Right renal pelvis (tissue), 4 donors: Measurements from ENCODE around the gene DHRS12. TPM values are rescaled to one million over a fixed set of nuclear protein-coding genes. Genes with fewer than 3 reads are reported as not detected.

Experiments
- DNase-seq, 4 donors: peaks; one replicate each; pipeline ENCODE4 v3.0.0-alpha.2; 2013; ENCODE audit warnings: low read depth in 4 of 4, low spot score in 3 of 4, missing footprints in 1 of 4
- polyA plus RNA-seq, 4 donors: library from polyadenylated mRNA; unstranded; fragments of 120-200 nt; gene quantifications; one replicate each; pipeline ENCODE4 v1.2.1, GENCODE V29; 2013; ENCODE audit not compliant: insufficient read length in 4 of 4

Gene DHRS12
- polyA plus RNA-seq, 4 donors: 19.3 to 22.7 (median 22.2) TPM

DNA sequence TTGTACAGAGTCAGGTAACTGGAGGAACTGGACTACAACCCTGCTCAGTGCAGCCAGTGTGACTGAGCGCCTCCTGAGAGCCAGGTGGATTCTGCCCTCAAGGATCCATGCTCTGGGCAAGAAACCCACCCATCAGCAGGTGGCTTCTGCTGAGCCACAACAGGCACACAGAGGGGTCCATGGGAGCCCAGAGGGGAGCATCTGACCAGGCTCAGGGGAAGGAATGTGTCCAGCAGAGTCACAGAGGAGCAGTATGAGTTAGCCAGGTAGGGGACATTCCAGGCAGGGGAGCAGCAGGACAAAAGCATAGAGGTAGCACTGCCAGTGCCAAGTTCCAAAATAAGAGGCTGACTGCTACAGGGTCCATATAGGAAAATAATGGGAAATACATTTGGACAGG lies 19.9 kb downstream of the DHRS12 start:
- no peak for DNase-seq

DNA sequence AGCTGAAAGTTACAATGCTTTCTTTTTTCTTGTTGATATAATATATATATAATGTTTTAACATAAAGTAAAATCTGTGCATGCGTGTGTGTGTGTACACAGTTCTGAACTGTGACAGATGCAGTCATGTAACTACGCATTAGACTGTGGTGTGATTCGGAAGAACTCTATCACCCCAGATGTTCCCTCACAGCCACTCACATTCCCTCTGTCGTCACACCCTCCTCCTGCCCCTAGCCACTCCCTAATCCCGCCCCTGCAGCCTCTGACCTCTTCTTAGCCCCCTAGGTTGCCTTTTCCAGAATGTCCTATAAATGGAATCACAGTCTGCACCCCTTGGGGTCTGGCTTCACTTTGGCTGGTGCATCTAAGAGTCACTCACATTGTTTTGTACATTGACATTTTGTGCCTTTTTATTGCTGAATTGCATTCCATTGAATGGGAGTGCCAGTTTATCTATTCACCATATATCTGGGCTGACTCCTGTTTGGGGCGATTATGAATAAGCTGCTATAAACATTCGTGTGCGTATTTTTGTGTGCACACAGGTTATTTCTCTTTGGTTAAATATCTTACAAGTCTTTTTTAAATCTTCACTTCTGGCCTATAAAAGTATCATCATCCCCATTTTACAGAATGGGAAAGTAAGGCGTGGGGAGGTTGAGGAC lies 20.4 kb downstream of the DHRS12 start:
- no peak for DNase-seq

DNA sequence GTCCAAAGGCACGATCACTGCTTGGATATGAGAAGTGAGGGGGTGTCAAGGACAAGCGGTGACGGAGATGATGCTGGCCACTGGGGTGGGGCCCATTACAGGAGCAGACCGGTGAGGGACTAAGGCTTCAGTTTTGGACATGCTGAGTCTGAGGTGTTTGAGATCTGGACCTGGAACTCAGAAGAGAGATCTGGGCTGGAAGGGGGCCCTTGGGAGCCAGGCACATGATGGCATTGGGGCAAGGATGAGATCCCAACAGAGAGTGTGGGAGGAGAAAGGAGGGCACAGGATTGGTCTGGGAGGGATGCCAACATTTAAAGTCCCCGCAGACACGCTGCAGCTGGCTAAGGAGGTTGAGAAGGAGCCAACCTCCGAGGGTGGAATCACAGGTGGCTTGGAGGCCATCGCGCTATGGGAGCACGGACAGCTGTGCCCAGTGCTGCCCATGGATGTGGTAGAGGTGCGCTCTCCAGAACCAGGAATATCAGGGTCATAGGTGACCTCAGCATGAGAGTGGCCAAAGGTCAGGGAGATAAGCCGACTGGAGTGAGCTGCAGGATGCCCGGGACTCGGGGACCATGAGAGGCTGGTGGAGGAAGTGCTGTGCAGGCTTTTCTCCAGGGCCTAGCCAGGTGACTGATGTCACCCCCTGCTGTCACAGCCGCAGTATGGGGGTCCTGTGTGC lies 21.8 kb downstream of the DHRS12 start:
- DNase-seq: no peak

DNA sequence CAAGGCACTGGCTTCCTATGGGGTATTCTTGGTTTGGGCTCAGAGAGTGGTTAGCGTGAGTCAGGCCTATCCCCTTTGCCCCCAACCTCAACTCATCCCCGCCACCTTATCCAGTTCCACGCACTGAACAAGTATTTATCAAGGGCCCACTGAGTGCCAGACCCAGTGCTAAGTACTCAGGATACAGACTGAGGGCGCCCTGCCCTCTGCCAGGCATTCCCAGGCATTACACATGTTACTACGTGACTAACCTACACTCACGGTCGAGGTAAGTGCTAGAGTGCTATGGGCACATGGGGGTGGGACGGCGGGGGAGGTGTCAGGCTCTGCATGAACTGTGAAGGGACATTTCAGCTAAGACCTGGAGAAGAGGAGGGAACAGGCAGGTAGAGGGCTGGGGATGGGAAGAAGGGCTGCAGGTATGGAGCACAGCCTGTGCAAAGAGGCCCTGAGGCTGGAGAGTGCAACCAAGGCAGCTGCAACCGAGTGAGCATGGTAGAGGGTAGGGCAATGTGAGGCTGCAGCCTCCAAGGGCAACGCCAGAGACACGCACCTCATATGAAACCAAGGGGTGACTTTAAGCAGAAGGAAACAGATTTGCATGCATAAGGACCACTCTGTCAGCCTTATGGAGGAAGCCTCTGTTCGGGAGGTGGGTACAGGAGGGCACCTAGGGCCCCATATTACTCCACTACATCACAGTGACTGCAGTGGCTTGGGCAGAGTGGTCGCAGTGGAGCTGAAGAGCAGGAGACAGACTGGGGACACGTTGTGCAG lies 22.5 kb downstream of the DHRS12 start:
- no peak for DNase-seq

DNA sequence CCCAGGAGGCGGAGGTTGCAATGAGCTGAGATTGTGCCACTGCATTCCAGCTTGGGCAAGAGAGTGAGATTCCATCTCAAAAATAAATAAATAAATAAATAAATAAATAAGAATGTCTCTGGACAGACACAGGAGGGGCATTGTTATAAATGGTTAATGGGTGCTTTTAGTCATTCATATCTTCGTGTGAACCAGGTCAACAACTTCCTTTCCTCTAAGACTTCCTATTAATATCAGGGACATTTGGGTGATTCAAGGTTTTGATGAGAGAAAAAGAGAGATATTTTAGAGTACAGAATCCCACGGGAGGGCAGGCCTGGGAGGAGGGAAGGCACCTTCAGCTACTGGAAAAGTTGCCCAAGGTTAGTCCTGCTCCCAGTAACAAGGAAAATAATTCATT lies 23.9 kb downstream of the DHRS12 start:
- no peak for DNase-seq

DNA sequence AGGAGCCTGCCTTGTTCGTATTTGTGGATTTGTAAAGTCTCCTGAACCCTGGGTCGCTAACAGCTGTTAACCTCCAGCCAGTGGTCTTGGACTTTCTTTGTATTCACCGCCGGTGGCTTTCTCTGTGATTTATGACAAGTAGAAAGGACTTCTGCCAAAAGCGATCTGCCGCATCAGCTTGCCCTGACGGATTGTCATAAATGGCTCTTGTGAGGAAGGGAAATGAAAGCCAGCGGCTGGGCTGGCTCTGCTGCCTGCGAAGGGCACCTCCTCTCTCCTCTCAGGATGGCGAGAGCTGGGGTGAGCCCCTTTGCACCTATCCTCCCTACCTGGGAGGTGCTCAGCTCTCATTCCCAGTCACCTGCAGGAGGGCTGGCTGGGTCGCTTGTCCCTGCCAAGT lies 25.6 kb downstream of the DHRS12 start:
- no peak for DNase-seq

DNA sequence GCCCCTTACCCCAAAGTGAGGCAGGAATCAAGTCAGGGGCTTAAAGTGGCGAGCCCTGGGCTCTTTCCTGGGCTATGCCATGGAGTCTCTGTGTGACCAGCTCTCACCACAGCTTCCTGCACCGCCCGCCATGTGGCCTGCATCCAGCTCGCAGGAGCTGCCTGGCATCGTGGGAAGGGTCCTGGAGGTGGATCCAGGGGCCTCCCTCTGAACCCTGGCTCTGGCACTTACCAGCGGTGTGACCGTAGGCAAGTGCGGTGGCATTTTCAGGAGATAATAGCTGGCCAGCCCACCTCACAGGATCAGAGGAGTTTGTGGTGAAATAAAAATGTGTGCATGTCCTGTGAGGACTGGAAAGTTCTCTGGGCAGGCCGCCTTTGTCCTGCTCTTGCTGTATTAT lies 26.0 kb downstream of the DHRS12 start:
- no peak for DNase-seq

DNA sequence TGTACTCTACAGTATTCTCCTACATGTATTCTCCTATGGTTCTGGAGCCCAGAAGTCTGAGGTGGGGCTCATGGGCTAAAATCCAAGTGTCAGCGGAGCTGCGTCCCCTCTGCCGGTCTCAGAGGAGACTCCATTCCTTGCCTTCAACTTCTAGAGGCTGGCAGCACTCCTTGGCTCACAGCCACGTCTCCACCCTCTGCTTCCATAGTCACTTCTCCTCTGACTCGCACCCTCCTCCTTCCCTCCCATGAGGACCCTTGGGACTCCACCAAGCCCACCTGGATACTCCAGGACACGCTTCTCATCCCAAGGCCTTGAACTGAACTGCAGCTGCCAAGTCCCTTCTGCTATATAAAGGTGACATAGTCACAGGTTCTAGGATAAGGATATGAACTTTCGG lies 27.8 kb downstream of the DHRS12 start:
- DNase-seq: no peak

DNA sequence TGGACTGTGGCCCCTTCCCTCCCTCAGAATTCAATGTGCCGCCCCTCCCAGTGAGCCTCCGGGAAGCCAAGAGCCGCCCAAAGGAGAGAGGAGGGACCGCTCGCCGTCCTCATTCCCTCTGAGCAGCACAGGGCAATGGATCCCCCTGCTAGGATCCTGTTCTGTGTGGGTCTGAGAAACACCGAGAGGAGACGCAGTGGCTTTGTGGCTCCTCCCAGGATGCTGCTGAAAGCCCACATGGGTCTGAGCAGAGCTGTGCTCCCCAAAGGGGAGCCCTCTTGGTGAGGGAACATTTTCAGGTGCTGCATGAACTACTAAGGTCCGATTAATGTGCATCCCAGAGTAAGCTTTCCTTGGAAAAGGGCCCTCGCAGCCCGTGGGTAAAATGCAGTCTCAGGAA lies 30.4 kb downstream of the DHRS12 start:
- DNase-seq: no peak

DNA sequence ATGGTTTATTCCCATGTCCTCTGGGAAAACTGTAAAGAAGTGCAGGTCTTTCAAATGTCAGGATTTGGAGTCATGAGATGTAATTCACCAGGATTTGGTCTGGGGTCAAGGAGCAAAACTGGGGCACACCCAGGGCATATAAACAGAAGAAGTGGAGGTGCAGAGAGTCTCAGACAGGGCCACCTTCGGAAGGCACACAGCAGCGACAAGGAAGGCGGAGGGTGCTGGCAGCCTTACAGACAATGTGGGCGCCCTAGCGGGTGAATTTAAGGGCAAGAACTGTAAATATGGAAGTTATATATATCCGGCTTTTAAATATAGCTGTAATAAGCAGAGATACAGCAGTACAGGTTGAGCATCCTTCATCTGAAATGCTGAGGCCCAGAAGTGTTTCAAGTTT lies 31.2 kb downstream of the DHRS12 start:
- no peak for DNase-seq

DNA sequence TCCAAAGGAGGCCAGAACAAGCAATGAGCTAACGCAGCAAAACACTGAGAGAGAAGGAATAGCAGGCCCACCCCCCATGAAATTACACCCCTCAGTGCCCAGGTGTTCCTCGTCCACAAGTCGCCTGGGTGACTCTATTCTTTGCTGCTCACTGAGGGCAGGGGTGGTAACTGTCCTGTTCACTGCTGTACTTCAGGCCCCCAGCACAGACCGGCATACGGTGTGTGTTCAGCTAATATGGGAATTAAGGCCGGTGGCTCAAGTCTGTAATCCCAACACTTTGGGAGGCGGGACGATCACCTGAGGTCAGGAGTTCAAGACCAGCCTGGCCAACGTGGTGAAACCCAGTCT lies 31.9 kb downstream of the DHRS12 start:
- no peak for DNase-seq

DNA sequence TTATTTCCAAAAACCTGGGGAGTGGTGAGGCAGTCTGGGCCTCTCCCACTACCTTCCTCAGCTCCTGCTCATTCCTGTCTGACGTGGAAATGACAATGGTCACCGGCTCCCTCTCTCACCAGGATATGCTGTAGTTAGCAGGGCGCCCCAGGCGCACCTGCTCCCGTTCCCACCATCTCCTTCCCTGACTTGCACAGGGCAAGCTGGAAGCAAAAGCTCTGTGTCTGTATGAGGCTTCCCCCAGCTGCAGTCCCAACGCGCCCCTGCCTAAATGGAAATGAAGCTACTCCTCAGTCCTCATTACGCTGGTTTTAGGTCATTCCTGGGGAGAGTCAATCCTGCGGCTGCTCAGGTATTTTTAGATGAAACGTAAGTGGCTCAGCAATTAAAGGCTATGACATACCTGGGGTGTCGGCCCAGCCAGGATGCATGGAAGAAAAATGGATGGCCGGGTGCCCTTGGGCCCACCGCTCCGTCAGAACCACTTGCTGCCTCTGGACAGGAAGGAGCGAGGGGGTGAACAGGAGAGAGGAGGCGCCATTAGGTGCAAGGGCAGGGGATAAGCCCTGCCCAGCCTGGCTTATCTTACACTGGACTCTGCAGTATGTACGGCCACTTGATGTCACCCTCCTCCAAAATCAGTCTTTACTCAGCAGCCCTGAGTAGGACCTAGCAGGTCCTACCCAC lies 32.4 kb downstream of the DHRS12 start:
- no peak for DNase-seq

DNA sequence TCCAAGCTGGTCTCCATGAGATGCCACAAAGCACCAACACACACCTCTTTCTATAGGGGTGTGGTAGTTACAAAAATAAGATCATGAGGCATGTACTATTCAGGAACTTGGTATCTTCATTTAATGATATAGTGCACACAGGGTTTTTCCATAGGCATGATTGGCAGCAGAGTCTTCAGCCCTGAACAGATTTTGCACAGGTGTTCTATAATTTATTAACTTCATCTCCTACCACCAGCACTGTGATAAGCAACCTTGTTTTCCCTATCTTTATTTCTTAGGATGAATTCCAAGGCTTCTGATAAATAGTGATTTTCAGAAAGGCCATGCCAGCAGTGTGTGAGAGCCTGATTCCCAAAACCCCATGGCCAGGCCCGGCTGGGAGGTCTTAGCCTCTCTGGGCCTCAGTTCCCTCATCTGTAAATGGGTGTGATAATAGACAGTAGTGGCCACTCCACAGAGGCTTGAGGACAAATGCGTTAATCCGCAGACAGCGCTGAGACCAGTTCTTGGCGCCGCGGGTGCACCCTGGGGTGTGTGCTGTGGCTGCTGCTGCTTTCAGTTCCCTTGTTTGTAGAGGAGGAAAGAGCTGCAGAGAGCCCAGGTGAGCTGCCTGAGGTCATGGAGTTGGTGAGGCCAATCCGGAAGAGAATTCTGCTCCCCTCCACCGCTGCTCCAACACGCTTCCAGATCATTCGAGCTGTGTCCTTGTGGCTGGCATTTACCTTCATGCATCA lies 33.1 kb downstream of the DHRS12 start:
- DNase-seq: no peak

DNA sequence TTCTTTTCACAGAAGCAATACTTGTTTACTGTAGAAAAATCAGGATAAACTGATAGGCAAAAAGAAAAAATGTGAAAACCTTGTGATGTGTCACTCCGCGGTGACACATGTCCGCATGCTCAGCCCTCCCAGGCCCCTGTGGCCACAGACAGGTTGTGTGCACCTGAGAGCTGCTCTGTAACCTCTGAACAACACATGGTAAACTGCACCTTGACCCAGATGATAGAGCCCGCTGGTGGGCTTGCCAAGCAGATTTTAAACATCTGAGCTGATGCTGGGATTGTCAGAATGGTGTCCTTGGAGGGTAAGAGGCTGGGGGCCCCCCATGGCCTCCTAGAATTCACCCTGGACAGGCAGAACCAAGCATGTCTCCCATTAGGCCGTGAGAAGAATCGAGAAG lies 33.8 kb downstream of the DHRS12 start:
- DNase-seq: no peak

DNA sequence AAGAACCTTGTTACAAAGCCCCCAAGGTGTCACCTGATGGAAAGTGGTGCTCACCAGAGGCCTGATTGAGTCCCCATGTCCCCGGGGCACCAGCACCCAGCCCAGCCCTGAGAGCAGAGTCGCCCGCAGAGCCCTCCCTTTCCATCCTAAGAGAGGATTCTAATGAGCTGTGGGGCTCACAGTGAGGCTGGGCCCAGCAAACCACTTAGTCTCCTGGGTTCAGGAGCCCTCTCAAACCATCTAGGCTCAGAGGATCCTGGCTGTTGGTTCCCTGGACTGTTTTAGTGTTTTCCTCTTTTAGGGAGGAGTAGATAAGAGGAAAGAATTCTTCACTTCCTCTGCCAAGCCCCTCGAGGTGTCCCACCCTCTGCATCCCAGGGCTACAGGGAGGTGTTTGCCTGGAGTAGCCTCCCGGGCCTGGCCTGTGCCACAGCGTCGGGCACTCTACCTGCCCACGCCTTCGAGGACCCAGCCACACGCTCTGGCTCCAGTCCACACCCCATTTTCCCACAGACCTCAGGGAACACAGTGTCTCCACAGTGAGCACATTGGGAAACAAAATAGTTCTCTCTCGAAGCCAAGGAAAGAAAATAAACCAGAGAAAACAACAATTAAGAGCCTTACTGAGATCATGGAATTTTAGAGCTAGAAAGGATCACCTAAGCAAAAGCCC lies 34.4 kb downstream of the DHRS12 start:
- DNase-seq: no peak

DNA sequence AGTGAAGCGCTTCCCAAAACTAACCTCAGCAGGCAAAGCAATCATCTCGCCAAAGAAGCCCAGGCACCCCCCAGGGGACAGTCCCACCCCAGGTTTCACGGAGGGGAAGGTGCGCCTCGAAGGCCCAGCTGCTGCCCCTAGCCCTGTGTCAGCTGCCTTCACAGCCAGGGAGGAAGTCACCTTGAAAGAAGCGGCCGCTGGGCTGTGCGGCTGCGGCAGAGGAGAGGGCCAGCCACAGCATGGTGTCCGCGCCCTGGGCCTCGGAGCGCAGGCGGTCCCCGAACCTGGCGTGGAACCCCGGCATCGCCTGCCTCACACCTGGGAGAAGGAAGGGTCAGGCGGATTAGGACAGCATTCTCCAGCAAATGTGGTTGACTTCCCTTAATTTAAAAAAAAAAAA lies 35.0 kb downstream of the DHRS12 start:
- DNase-seq: no peak

DNA sequence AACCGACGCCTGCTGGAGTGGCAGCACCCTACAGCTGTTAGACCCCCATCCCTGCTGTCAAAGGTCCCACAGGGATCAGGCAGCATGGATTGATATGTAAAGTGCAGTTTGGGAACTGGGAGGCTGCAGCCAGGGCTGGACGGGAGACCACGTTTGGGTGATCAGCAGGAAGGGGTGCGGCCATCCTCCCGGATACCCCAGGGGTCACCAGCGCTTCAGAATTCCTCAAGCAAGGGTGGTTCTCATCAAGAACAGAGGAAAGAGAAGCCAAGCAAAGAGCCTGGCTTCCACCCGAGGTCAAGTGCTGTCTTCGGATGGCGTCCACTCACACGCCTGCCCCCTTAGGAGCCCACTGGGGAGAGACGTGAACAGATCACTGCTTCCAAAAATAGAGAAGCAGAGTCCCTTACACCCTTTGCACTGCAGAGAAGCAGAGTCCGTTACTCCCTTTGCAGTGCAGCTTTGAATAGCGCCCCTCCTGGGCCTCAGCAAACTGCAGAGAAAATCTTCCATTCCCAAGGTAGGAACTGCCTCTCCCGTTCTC lies 35.5 kb downstream of the DHRS12 start:
- DNase-seq: no peak

DNA sequence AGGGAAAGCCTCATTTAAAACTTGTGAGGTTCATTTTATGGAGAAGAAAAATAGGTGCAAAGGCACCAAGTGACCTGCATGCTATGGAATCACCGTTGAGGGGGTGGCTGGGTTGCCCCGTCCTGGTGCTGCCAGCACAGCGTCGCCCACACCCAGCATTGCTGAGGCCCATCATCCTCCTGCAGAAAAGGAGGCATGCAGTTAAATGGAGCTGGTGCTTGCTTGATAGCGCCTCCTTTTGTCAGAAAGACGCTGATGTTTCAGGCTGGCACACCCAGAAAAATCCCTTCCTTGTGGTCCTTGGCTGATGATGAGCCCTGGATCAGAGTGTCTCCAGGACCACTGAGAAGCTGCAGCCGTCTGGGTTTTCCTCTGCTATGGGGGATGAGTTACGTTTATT lies 36.9 kb downstream of the DHRS12 start:
- no peak for DNase-seq

DNA sequence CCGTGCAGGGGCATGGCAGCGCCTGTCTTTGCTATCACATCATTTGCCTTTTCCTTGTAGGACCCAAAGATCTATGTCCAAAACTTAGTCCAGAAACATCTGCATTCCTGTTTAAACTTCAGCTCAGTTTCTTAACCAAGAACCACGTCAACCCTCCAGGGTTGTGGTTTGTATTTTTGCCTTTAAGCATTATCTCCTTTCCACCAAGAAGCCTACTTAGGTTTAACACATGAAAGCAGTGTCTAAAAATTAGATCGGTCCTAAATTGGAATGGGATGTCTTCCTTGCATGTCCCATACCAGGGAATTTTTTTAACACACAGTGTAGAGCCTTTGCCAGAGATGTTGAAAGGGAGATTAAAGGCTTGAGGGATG lies 38.8 kb downstream of the DHRS12 start:
- no peak for DNase-seq
